ENCODE data around the gene HYAL3.

The HYAL3 gene

GRCh38 chr3:50327943-50328691 lies 28.9 kb upstream of the HYAL3 start, which contains the start of gene TUSC2:
Gene TUSC2, minus strand, starts transcription at chr3:50328223. Its CDS starts 124 bp downstream, at chr3:50328099.
- DNase-seq = peak; percentile 93

GRCh38 chr3:50327129-50327528 lies 27.9 kb upstream of the HYAL3 start:
- no peak for DNase-seq

GRCh38 chr3:50326182-50326541 lies 27.0 kb upstream of the HYAL3 start:
- no peak for DNase-seq

- DNase-seq = no peak
Measured at GRCh38 chr3:50325497-50326181, 26.4 kb upstream of the HYAL3 start.

- DNase-seq = no peak
Measured at GRCh38 chr3:50325113-50325480, 25.9 kb upstream of the HYAL3 start.

- DNase-seq = no peak
Measured at GRCh38 chr3:50324351-50325112, 25.3 kb upstream of the HYAL3 start.

- no peak for DNase-seq
Measured at GRCh38 chr3:50323614-50324199, 24.5 kb upstream of the HYAL3 start.

GRCh38 chr3:50323092-50323600 lies 23.9 kb upstream of the HYAL3 start:
- DNase-seq = no peak

- DNase-seq = peak; percentile 51
Measured at GRCh38 chr3:50322386-50323091, 23.3 kb upstream of the HYAL3 start, which contains the start of gene HYAL2. Gene HYAL2, minus strand, starts transcription at chr3:50322745. Its CDS starts 2,256 bp downstream, at chr3:50320489.

GRCh38 chr3:50322115-50322385 lies 22.8 kb upstream of the HYAL3 start:
- no peak for DNase-seq

GRCh38 chr3:50321336-50322114 lies 22.3 kb upstream of the HYAL3 start:
- DNase-seq = peak; percentile 79

GRCh38 chr3:50320853-50321335 lies 21.7 kb upstream of the HYAL3 start:
- DNase-seq = peak; percentile 46

GRCh38 chr3:50319894-50320625 lies 20.9 kb upstream of the HYAL3 start:
- no peak for DNase-seq

- DNase-seq = no peak
Measured at GRCh38 chr3:50319181-50319893, 20.1 kb upstream of the HYAL3 start.

GRCh38 chr3:50318615-50319014 lies 19.4 kb upstream of the HYAL3 start:
- no peak for DNase-seq

GRCh38 chr3:50318163-50318562 lies 19.0 kb upstream of the HYAL3 start:
- DNase-seq = no peak

- no peak for DNase-seq
Measured at GRCh38 chr3:50317300-50317699, 18.1 kb upstream of the HYAL3 start.

- DNase-seq = no peak
Measured at GRCh38 chr3:50316657-50317242, 17.5 kb upstream of the HYAL3 start.

GRCh38 chr3:50314816-50315215 lies 15.6 kb upstream of the HYAL3 start:
- no peak for DNase-seq

GRCh38 chr3:50314342-50314741 lies 15.1 kb upstream of the HYAL3 start:
- DNase-seq = no peak
